Fibroblast of lung (primary cell): Measurements from ENCODE around the gene PRICKLE4.

ENCODE experiments used
- CTCF ChIP-seq, 2 donors: IDR thresholded peaks in 1 of 2; conservative IDR thresholded peaks in 1 of 2; 1 replicate in 1 of 2; 2 replicates in 1 of 2; pipeline ENCODE4 v1.5.1; 2011 to 2012; ENCODE audit warnings: low read length in 2 of 2, control low read depth in 1 of 2, inconsistent platforms in 1 of 2, low read depth in 1 of 2, mild to moderate bottlenecking in 1 of 2
- EZH2 ChIP-seq: IDR thresholded peaks from 2 replicates; pipeline ENCODE4 v1.5.1; 2012; ENCODE audit warnings: low read length, control low read depth, mild to moderate bottlenecking; ENCODE audit errors: missing control alignments

GRCh38 chr6:41790045-41790444 is 9.5 kb downstream of the PRICKLE4 start:
- TF ChIP-seq CTCF (conservative IDR thresholded peaks at IDR 0.05 in 1 of 2, IDR thresholded peaks at IDR 0.05 in 1 of 2; ENCODE audit: low read depth in 1 of 2, low read length in 2 of 2) = no peak
- TF ChIP-seq EZH2 = no peak
